VCaP (cell line): Measurements from ENCODE around the gene CHST15.

Experiments used
- H3K27ac ChIP-seq: fragments of 450-650 bp; 2 replicates; pipeline ENCODE4 v1.5.1; 2017
- CTCF ChIP-seq: fragments of 450-650 bp; conservative IDR thresholded peaks from 2 replicates; pipeline ENCODE4 v1.5.1; 2017; ENCODE audit warnings: mild to moderate bottlenecking, moderate library complexity

CHST15 gene

GRCh38 chr10:124114696-124115095, 21.3 kb upstream of the CHST15 start:
- H3K27ac ChIP-seq = no peak overlapping the region
- TF ChIP-seq CTCF = no peak

- no peak overlapping the region for H3K27ac ChIP-seq
- no peak for TF ChIP-seq CTCF
These were observed 19.6 kb upstream of the CHST15 start for GRCh38 chr10:124112891-124113580.

DNA sequence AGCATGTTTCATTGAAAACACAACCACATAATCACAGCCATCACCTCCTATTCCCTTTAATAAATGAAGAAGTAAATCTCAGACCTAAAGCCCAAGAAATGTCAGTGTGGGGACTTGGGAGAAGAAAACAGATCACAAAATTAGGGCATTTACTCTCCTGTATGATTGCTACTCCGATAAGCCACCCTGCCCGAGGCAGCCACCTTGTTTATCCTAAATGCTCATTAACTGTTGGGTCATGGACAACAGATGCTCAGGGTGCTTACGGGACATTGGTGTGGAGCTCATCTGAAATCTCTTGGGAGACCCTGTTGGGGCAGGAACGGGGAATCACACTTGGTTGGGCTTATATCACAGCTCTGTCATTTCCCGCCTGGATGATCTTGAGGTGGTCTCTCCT, 17.5 kb upstream of the CHST15 start:
- TF ChIP-seq CTCF = no peak

GRCh38 chr10:124109261-124109660, 15.9 kb upstream of the CHST15 start:
- TF ChIP-seq CTCF = no peak
- no peak overlapping the region for H3K27ac ChIP-seq

More for the DNA sequence above, 17.5 kb upstream of the CHST15 start:
- H3K27ac ChIP-seq = no peak overlapping the region

- H3K27ac ChIP-seq = no peak overlapping the region
- no peak for TF ChIP-seq CTCF
These were observed 13.7 kb upstream of the CHST15 start for GRCh38 chr10:124107072-124107471.

DNA sequence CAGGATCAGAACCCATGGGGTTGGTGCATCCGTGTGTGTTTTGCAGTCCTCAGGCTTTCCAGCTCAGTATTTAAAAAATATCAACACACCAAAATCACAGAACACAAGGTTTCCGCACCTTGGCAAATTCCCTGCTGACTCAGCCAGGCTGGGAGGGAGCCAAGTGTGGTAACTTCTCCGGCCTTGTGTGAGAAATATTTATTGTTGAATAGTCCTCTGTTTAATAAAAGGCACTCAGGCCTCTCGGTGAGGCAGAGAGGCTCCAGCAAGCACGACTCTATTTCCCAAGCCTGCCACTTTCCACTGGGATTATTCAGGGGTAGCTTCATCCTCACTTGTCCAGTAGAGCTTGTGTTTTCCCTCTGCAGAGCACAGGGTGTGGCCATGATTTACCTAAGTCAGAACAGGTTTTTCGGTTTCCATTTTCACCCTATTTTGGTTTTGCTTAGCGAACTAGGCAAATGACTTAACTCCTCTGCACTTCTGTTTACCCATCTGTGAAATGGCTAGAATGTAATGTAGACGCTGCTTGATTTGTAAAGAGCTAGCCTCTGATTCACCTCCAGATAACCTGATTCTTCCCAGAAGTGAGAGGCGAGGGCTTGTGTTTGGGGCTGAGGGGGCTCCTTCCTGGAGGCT, 13.0 kb upstream of the CHST15 start:
- TF ChIP-seq CTCF = no peak
- H3K27ac ChIP-seq = peak overlapping the region; percentile 9; the same call in 1 of the 2 replicates

GRCh38 chr10:124105594-124105993, 12.2 kb upstream of the CHST15 start:
- H3K27ac ChIP-seq = no peak overlapping the region
- TF ChIP-seq CTCF = no peak
